Measurements from ENCODE around the gene CEP68. TPM values are rescaled to one million over a fixed set of nuclear protein-coding genes. Genes with fewer than 3 reads are reported as not detected.

CEP68 gene
- polyA plus RNA-seq, 1 of the 3 experiments (the other 2 are of a cell fraction) = 6.2 TPM

GRCh38 chr2:65067806-65068553, 11.8 kb downstream of the CEP68 start:
- ChIA-PET POLR2A (interaction anchor here (1.0 kb wide), 1 partner anchor 12 kb away, joined by 4 read pairs; the partner anchor contains the start of gene CEP68), CTCF (interaction anchor here (1.0 to 2.0 kb wide), 2 partner anchors 12 to 101 kb away, joined by 4 to 6 read pairs; partner anchors contain the start of gene CEP68)
- no peaks in the 10 kb centered on the region for H3K9me2 ChIP-seq
- H3K27me3 ChIP-seq (ENCODE audit: insufficient read depth) = no peaks in the 10 kb centered on the region
- H4K20me1 ChIP-seq (ENCODE audit: insufficient read depth) = peaks cover 35% of the 10 kb centered on the region
- no peak overlapping the region for H2AFZ ChIP-seq (ENCODE audit: low read depth)
- no peak overlapping the region for H3K4me3 ChIP-seq (ENCODE audit: low read depth in 2 of 2, low read length in 1 of 2)
- H3K4me2 ChIP-seq = no peak overlapping the region
- 96% methylated on average over 14 of the region's 14 CpGs for WGBS (ENCODE audit: low lambda C conversion rate)
- TF ChIP-seq RFX5 (IDR thresholded peaks at IDR 0.05; ENCODE audit: low read length) (no peak), FOXJ3 (CRISPR knock-in tag; IDR thresholded peaks at IDR 0.05) (no peak), ZBTB33 (IDR thresholded peaks at IDR 0.05; ENCODE audit: borderline replicate concordance, low read depth) (no peak), EZH2phosphoT487 (IDR thresholded peaks at IDR 0.05; ENCODE audit: borderline replicate concordance, low read depth) (no peak), MAX (IDR thresholded peaks at IDR 0.05; ENCODE audit: low read depth) (no peak), RAD21 (IDR thresholded peaks at IDR 0.05; ENCODE audit: low read length) (no peak), GABPA (IDR thresholded peaks at IDR 0.05; ENCODE audit: low read depth) (no peak), SIN3A (IDR thresholded peaks at IDR 0.05; ENCODE audit: borderline replicate concordance, low read depth, low read length) (no peak), MEF2A (IDR thresholded peaks at IDR 0.05; ENCODE audit: borderline replicate concordance, low read depth) (no peak), REST (IDR thresholded peaks at IDR 0.05; ENCODE audit: low read depth, low read length) (no peak), IRF3 (IDR thresholded peaks at IDR 0.05; ENCODE audit: low read depth, low read length) (no peak)
- H3K79me2 ChIP-seq (ENCODE audit: insufficient read depth) = peaks cover 58% of the 10 kb centered on the region
- H3K27ac ChIP-seq (ENCODE audit: low read depth in 2 of 2, low read length in 1 of 2) = peak overlapping the region in 1 of 2 experiments; percentile 43; a peak in 1 of 4 replicates
- peaks cover 23 to 27% of the 10 kb centered on the region in 2 experiments for H3K36me3 ChIP-seq (replicated peaks in 1 of 2; ENCODE audit: control insufficient read depth in 1 of 2, insufficient read depth in 2 of 2, low read length in 1 of 2)
- peaks cover 41 to 54% of the 10 kb centered on the region in 2 experiments for H3K4me1 ChIP-seq (ENCODE audit: control insufficient read depth in 1 of 2, insufficient read depth in 2 of 2, low read depth in 1 of 2, low read length in 1 of 2)
- DNase-seq = no peak
- no peak overlapping the region for H3K9ac ChIP-seq
- H3F3A ChIP-seq (replicated peaks; ENCODE audit: insufficient read depth) = peaks cover 35% of the 10 kb centered on the region
- no peaks in the 10 kb centered on the region for H3K9me3 ChIP-seq
